ENCODE results near the gene ZBTB11.

DNA sequence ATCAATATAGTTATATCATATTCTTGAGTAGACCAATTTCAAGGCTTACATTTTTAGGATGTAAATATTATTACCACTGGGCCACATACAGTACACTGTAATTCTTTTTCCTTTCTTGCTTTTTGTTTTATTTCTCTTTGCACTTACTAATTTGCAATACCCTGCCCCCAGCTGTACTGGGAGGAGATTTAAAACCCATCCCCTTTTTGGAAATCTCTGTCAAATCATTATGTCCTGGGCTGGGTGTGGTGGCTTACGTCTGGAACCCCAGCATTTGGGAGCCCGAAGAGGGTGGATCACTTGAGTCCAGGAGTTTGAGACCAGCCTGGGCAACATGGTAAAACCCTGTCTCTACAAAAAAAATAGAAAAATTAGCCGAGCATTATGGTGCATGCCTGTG lies 16.2 kb downstream of the ZBTB11 start:
- TF ChIP-seq, protein P1, sequence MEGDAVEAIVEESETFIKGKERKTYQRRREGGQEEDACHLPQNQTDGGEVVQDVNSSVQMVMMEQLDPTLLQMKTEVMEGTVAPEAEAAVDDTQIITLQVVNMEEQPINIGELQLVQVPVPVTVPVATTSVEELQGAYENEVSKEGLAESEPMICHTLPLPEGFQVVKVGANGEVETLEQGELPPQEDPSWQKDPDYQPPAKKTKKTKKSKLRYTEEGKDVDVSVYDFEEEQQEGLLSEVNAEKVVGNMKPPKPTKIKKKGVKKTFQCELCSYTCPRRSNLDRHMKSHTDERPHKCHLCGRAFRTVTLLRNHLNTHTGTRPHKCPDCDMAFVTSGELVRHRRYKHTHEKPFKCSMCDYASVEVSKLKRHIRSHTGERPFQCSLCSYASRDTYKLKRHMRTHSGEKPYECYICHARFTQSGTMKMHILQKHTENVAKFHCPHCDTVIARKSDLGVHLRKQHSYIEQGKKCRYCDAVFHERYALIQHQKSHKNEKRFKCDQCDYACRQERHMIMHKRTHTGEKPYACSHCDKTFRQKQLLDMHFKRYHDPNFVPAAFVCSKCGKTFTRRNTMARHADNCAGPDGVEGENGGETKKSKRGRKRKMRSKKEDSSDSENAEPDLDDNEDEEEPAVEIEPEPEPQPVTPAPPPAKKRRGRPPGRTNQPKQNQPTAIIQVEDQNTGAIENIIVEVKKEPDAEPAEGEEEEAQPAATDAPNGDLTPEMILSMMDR (IDR thresholded peaks at IDR 0.05 in 2 of 3, conservative IDR thresholded peaks at IDR 0.05 in 1 of 3; ENCODE audit: borderline replicate concordance in 1 of 3, insufficient read depth in 1 of 3, low read depth in 2 of 3, low read length in 2 of 3) = no peak
- no peak for TF ChIP-seq YY1 (IDR thresholded peaks at IDR 0.05; ENCODE audit: extremely low read depth, insufficient replicate concordance, low read depth, low read length)
- TF ChIP-seq, protein P2, sequence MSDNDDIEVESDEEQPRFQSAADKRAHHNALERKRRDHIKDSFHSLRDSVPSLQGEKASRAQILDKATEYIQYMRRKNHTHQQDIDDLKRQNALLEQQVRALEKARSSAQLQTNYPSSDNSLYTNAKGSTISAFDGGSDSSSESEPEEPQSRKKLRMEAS (IDR thresholded peaks at IDR 0.05) = no peak
- TF ChIP-seq POLR2A (IDR thresholded peaks at IDR 0.05; ENCODE audit: borderline replicate concordance, extremely low read depth, insufficient read depth, insufficient read length) = no peak
- TF ChIP-seq, protein P3, sequence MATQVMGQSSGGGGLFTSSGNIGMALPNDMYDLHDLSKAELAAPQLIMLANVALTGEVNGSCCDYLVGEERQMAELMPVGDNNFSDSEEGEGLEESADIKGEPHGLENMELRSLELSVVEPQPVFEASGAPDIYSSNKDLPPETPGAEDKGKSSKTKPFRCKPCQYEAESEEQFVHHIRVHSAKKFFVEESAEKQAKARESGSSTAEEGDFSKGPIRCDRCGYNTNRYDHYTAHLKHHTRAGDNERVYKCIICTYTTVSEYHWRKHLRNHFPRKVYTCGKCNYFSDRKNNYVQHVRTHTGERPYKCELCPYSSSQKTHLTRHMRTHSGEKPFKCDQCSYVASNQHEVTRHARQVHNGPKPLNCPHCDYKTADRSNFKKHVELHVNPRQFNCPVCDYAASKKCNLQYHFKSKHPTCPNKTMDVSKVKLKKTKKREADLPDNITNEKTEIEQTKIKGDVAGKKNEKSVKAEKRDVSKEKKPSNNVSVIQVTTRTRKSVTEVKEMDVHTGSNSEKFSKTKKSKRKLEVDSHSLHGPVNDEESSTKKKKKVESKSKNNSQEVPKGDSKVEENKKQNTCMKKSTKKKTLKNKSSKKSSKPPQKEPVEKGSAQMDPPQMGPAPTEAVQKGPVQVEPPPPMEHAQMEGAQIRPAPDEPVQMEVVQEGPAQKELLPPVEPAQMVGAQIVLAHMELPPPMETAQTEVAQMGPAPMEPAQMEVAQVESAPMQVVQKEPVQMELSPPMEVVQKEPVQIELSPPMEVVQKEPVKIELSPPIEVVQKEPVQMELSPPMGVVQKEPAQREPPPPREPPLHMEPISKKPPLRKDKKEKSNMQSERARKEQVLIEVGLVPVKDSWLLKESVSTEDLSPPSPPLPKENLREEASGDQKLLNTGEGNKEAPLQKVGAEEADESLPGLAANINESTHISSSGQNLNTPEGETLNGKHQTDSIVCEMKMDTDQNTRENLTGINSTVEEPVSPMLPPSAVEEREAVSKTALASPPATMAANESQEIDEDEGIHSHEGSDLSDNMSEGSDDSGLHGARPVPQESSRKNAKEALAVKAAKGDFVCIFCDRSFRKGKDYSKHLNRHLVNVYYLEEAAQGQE (IDR thresholded peaks at IDR 0.05; ENCODE audit: low read depth) = no peak
- TF ChIP-seq JUND (IDR thresholded peaks at IDR 0.05) = no peak
- TF ChIP-seq POLR2AphosphoS5 (IDR thresholded peaks at IDR 0.05; ENCODE audit: low read depth, low read length) = no peak
- TF ChIP-seq, protein P4, sequence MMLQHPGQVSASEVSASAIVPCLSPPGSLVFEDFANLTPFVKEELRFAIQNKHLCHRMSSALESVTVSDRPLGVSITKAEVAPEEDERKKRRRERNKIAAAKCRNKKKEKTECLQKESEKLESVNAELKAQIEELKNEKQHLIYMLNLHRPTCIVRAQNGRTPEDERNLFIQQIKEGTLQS (IDR thresholded peaks at IDR 0.05) = no peak
- TF ChIP-seq EZH2 (IDR thresholded peaks at IDR 0.05) = no peak
- no peak for TF ChIP-seq CEBPB (IDR thresholded peaks at IDR 0.05; ENCODE audit: low read depth)
- no peak for TF ChIP-seq EZH2phosphoT487 (IDR thresholded peaks at IDR 0.05; ENCODE audit: borderline replicate concordance)
- TF ChIP-seq ZNF274 (IDR thresholded peaks at IDR 0.05; ENCODE audit: low read depth, low read length) = no peak
- no peak for TF ChIP-seq RAD21 (IDR thresholded peaks at IDR 0.05; ENCODE audit: low read depth)
- TF ChIP-seq SRF (IDR thresholded peaks at IDR 0.05; ENCODE audit: low read depth) = no peak
